Stimulated activated CD8-positive, alpha-beta memory T cell treated with anti-CD3 and anti-CD28 coated beads, Interleukin-12 subunit alpha, Interleukin-12 subunit beta, amount 100 ng/mL, for 4 hours (primary cell): ENCODE results near the gene CELSR3.

Experiments
- DNase-seq: peaks from one replicate; pipeline ENCODE4 v3.0.0-alpha.2; 2020; ENCODE audit warnings: low read depth

CELSR3 gene, protein sequence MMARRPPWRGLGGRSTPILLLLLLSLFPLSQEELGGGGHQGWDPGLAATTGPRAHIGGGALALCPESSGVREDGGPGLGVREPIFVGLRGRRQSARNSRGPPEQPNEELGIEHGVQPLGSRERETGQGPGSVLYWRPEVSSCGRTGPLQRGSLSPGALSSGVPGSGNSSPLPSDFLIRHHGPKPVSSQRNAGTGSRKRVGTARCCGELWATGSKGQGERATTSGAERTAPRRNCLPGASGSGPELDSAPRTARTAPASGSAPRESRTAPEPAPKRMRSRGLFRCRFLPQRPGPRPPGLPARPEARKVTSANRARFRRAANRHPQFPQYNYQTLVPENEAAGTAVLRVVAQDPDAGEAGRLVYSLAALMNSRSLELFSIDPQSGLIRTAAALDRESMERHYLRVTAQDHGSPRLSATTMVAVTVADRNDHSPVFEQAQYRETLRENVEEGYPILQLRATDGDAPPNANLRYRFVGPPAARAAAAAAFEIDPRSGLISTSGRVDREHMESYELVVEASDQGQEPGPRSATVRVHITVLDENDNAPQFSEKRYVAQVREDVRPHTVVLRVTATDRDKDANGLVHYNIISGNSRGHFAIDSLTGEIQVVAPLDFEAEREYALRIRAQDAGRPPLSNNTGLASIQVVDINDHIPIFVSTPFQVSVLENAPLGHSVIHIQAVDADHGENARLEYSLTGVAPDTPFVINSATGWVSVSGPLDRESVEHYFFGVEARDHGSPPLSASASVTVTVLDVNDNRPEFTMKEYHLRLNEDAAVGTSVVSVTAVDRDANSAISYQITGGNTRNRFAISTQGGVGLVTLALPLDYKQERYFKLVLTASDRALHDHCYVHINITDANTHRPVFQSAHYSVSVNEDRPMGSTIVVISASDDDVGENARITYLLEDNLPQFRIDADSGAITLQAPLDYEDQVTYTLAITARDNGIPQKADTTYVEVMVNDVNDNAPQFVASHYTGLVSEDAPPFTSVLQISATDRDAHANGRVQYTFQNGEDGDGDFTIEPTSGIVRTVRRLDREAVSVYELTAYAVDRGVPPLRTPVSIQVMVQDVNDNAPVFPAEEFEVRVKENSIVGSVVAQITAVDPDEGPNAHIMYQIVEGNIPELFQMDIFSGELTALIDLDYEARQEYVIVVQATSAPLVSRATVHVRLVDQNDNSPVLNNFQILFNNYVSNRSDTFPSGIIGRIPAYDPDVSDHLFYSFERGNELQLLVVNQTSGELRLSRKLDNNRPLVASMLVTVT (N-terminal part only)

GRCh38 chr3:48662753-48663488 is at the start of gene CELSR3:
TSS of gene CELSR3 (minus strand) at chr3:48662886. CDS start at chr3:48662634, 252 bp downstream.
- no peak for DNase-seq

DNA sequence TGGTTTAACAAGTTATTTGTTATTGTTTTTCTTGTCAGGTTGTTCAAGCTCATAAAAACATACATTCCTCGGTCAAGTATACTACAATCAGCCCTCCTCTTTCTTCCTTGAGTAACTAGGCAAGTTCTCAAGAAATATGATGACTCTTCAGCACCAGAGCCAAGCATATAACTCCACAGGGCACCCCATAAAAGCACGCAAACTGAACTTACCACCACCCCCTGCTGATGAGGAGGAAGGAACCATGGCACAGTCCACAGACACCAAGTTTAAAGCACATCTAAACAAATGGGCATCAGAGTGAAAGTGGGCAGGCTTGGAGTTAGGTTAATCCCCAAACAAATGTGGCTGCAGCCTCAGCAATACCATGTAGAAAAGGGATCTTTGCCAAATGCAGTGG is 49.0 kb upstream of the CELSR3 start:
- no peak for DNase-seq

GRCh38 chr3:48709051-48709461 is 46.4 kb upstream of the CELSR3 start:
- DNase-seq = no peak

GRCh38 chr3:48708481-48708889 is 45.8 kb upstream of the CELSR3 start:
- no peak for DNase-seq

- no peak for DNase-seq
Measured at GRCh38 chr3:48707157-48707556, 44.5 kb upstream of the CELSR3 start.

DNA sequence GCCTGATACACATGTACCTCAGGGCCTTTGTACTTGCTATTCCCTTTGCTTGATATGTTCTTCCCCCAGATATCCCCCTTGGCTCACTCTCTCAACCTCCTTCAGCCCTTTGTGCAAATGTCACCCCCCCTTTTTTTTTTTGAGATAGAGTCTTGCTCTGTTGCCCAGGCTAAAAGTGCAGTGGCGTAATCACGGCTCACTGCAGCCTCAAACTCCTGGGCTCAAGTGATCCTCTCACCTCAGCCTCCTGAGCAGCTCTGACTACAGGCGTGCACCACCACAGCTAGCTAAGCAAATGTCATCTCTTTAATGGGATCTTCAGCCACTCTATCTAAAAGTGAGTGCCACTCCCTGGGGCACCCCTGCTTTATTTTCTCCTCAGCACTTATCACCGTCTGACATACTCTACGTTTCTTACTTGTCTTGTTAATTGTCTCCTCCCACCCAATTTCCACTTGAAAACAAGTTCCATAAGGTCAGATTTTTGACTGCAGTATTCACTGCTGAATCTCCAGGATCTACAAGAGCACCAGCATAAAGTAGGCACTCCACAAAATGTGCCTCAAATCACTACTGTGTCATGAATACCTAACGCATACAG is 39.7 kb upstream of the CELSR3 start:
- DNase-seq = no peak

DNA sequence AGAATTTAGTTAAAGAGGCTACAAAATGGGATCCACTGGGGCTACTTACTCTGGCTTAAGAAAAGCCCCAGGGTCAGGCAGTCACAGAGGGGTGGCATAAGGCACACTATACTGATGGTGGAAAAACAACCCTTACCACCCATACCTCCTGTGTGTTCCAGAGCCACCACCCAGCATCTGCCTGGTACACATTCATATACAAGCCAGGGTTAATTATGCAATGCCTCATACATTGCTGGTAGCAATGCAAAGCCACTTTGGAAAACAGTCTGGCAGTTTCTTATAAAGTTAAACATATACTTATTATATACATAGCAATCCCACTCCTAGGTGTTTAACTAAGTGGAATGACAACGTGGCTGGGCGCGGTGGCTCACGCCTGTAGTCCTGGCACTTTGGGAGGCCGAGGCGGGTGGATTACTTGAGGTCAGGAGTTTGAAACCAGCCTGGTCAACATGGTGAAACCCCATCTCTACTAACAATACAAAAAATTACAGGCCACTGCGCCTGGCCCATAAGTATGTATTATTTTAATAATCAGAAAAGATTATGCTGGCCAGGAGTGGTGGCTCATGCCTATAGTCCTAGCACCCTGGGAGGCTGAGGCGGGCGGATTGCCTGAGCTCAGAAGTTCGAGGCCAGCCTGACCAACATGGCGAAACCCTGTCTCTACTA is 38.2 kb upstream of the CELSR3 start:
- no peak for DNase-seq

- DNase-seq = no peak
Measured at GRCh38 chr3:48698891-48699290, 36.2 kb upstream of the CELSR3 start.

GRCh38 chr3:48697952-48698351 is 35.3 kb upstream of the CELSR3 start:
- DNase-seq = no peak

DNA sequence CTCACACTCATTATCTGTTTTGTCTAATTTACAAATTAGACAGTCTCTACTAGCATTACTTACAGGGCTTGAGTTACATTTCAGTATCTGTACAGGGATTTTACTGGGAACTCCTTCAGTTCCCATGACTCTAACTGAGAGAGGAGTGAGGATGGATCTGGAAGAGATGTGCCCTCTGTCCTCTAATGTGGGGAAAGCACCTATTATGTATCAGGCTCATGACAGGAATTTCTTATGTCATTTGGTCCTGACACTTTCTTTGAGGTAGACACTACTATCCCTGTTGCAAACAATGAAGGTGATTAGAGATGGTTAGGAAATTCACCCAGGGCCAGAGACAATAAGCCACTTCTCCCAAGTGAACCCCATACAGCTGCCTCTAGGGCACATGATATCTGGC is 33.9 kb upstream of the CELSR3 start:
- DNase-seq = no peak

- DNase-seq = no peak
Measured at GRCh38 chr3:48696156-48696555, 33.5 kb upstream of the CELSR3 start.

- no peak for DNase-seq
Measured at GRCh38 chr3:48695393-48695753, 32.7 kb upstream of the CELSR3 start.

DNA sequence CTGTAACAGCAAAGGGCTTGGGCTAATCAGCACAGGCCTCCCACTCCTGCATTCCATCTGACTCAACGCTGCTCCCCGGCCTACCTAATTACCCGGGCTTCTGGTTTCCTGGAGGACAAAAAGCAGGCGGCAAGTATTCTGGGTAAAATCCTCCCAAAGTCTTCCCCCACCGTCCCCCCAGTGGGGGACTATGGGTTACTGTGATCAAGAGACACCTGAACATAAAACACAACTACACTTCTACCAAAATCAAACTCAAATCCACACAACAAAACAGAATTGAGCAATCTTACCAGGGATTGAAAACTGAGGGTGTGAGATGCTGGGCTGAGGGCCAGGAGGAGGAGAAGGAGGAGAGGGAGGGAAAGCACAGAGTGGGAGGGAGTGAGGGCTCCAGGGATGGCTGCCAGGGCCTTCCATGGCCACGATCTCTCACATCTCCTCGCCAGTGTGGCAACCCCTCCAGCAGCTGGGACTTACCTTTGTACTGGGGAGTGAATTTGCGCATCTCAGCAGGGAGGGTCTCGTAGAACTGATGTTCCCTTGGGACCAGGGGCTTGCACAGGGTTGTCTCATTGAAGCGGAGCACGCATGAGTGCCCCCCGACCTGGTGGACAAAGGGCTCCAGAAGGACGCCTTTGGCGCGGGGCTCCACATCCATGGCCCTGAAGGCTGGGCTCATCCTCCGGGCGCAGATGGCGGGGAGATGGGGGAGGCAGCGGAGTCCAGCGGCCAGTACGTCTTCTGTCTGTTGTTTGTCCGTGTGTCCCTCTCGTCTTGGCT is 32.1 kb upstream of the CELSR3 start:
- no peak for DNase-seq

GRCh38 chr3:48693826-48694225 is 31.1 kb upstream of the CELSR3 start:
- DNase-seq = no peak

DNA sequence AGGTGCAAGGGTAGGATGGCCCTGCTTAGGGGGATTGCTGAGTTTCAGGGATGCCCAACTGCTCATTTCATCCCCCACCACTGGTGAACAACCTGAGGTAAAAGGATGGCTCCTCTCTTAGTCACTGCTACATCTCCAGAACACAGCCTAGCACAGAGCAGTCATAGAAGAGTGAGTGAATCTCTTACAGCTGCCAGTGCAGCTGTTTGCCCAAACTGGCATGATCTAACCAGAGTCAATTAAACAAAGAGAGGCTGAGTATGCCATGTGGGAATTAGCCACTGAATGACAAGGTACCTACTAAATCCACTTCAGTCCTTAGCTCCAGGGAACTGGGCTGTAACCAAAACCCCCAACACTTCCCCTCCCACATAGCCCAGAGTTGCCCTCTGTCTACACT is 29.9 kb upstream of the CELSR3 start:
- DNase-seq = no peak

DNA sequence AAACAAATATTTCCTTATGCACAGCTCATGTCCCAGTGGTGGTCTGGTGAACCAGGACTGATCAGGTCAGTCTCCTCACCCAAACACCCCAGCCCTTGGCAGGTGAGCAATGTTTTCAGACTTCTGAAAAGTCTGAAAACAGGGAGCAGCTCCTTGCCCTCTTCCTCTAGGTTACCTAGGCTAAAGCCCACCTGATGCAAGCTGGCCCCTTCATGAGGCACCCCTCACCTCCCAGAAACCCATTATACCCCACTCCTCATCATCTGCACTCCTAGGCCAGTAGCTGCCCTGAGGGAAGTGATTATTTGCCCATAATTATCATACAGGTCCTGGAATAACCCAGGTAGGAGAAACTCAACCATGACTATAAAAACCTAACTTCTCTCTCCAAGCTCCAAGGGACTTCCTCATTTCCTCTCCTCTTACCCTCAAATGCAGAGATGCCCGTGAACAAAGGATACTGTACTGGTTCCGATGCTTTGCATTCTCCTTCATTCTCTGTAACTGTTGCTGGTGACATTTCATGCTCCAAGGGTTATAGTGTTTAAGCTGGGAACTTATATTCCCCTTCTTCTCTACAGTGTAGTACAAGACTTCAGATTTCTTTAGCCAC is 28.3 kb upstream of the CELSR3 start:
- DNase-seq = no peak

DNA sequence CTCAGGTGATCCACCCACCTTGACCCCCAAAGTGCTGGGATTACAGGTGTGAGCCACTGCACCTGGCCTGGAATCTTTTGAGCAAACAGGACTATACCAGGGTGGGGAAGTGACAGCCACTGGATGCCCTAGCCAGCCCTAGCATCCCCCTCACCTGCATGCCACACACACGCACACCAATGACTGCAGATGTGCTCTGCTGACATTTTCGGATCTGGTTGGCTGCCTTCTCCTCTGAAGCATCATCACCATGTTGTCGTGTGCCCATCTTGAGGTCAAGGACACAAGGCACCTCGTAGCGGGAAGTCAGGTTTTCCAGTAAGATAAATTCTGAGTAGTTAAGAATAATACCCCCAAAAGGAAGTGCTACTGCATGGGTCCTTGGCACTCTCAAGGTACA is 26.7 kb upstream of the CELSR3 start:
- DNase-seq = no peak

- no peak for DNase-seq
Measured at GRCh38 chr3:48688737-48689075, 26.0 kb upstream of the CELSR3 start.

GRCh38 chr3:48688032-48688736 is 25.5 kb upstream of the CELSR3 start:
- no peak for DNase-seq
